GM23338 (cell line): Measurements from ENCODE around the gene FAM83C. TPM values are rescaled to one million over a fixed set of nuclear protein-coding genes. Genes with fewer than 3 reads are reported as not detected.

Experiments
- ATAC-seq: fragments of 200-7000 bp; cut with Tn5 transposase; 3 replicates; pipeline ENCODE4 v1.9.1; 2020
- DNase-seq: peaks from one replicate; pipeline ENCODE4 v3.0.0-alpha.2; 2015; ENCODE audit warnings: low spot score
- H2AFZ ChIP-seq: fragments of 200-600 bp; sonication (generic); 2 replicates; pipeline ENCODE4 v1.8.0; 2016; ENCODE audit warnings: antibody characterized with exemption, mild to moderate bottlenecking, moderate library complexity
- H3F3A ChIP-seq: fragments of 200-600 bp; sonication (generic); replicated peaks from 2 replicates; pipeline ENCODE4 v1.8.0; 2017; ENCODE audit warnings: antibody characterized with exemption, mixed run types, low read depth
- H3K27ac ChIP-seq: fragments of 200-600 bp; sonication (generic); 2 replicates; pipeline ENCODE4 v1.6.1; 2016; ENCODE audit warnings: low read depth
- H3K27me3 ChIP-seq: fragments of 200-600 bp; sonication (generic); 2 replicates; pipeline ENCODE4 v1.8.0; 2016; ENCODE audit warnings: mild to moderate bottlenecking, mixed run types, moderate library complexity; ENCODE audit not compliant: insufficient read depth
- H3K36me3 ChIP-seq: fragments of 200-600 bp; sonication (generic); 2 replicates; pipeline ENCODE4 v1.8.0; 2016; ENCODE audit warnings: mild to moderate bottlenecking; ENCODE audit not compliant: insufficient read depth
- H3K4me1 ChIP-seq: fragments of 200-600 bp; sonication (generic); 2 replicates; pipeline ENCODE4 v1.8.0; 2016; ENCODE audit warnings: mild to moderate bottlenecking, moderate library complexity; ENCODE audit not compliant: insufficient read depth
- H3K4me2 ChIP-seq: fragments of 200-600 bp; sonication (generic); 2 replicates; pipeline ENCODE4 v1.7.1; 2017; ENCODE audit warnings: mixed run types
- H3K4me3 ChIP-seq: fragments of 200-600 bp; sonication (generic); 2 replicates; pipeline ENCODE4 v1.6.1; 2016; ENCODE audit warnings: mixed run types
- H3K79me2 ChIP-seq: fragments of 200-600 bp; sonication (generic); replicated peaks from 2 replicates; pipeline ENCODE4 v1.8.0; 2017; ENCODE audit warnings: mild to moderate bottlenecking; ENCODE audit not compliant: insufficient read depth
- H3K9me2 ChIP-seq: fragments of 200-600 bp; sonication (generic); 2 replicates; pipeline ENCODE4 v1.8.0; 2017; ENCODE audit not compliant: insufficient read depth
- H4K20me1 ChIP-seq: fragments of 200-600 bp; sonication (generic); replicated peaks from 2 replicates; pipeline ENCODE4 v1.8.0; 2017; ENCODE audit warnings: mild to moderate bottlenecking; ENCODE audit not compliant: insufficient read depth
- H3K27ac Mint-ChIP-seq: 2 replicates; pipeline ENCODE4 v1.8.0; 2020; ENCODE audit warnings: inconsistent platforms, mild to moderate bottlenecking, moderate library complexity, mixed read lengths
- H3K27me3 Mint-ChIP-seq: 3 replicates; pipeline ENCODE4 v1.8.0; 2022; ENCODE audit warnings: low read depth, mild to moderate bottlenecking, moderate library complexity, mixed read lengths, inconsistent platforms; ENCODE audit not compliant: insufficient read depth, poor library complexity
- H3K36me3 Mint-ChIP-seq: 3 replicates; pipeline ENCODE4 v1.8.0; 2021; ENCODE audit warnings: low read depth, mild to moderate bottlenecking, inconsistent platforms, moderate library complexity, mixed read lengths
- H3K4me1 Mint-ChIP-seq: 3 replicates; pipeline ENCODE4 v1.8.0; 2020; ENCODE audit warnings: mild to moderate bottlenecking, inconsistent platforms, mixed read lengths
- H3K4me3 Mint-ChIP-seq: 3 replicates; pipeline ENCODE4 v1.8.0; 2021; ENCODE audit warnings: moderate library complexity, mild to moderate bottlenecking, inconsistent platforms, mixed read lengths
- H3K9me3 Mint-ChIP-seq: 3 replicates; pipeline ENCODE4 v1.8.0; 2020; ENCODE audit warnings: moderate library complexity, mild to moderate bottlenecking, inconsistent platforms, mixed read lengths
- CREB1 ChIP-seq: fragments of 250-450 bp; sonication (Bioruptor Pico); IDR thresholded peaks from 2 replicates; pipeline ENCODE4 v1.5.0; 2020; ENCODE audit warnings: low read depth, mild to moderate bottlenecking, moderate library complexity
- CTCF ChIP-seq, 2 experiments: fragments of 200-600 bp in 1 of 2; sonication (generic) in 1 of 2; conservative IDR thresholded peaks; 2 replicates each; pipeline versions ENCODE4 v1.5.1 to v1.6.1; 2016 to 2017; ENCODE audit warnings: antibody characterized with exemption in 2 of 2, low read depth in 2 of 2, mild to moderate bottlenecking in 2 of 2, moderate library complexity in 1 of 2
- ETS1 ChIP-seq: IDR thresholded peaks from 2 replicates; pipeline ENCODE4 v1.6.1; 2016; ENCODE audit warnings: antibody characterized with exemption
- EZH2phosphoT487 ChIP-seq: fragments of 200-600 bp; sonication (generic); IDR thresholded peaks from one replicate; pipeline ENCODE4 v1.8.1; 2018; ENCODE audit warnings: antibody characterized with exemption; ENCODE audit not compliant: unreplicated experiment
- JUNB ChIP-seq: IDR thresholded peaks from one replicate; pipeline ENCODE4 v1.6.1; 2016; ENCODE audit warnings: antibody characterized with exemption; ENCODE audit not compliant: unreplicated experiment
- NANOG ChIP-seq: IDR thresholded peaks from 2 replicates; pipeline ENCODE4 v1.6.1; 2016; ENCODE audit warnings: antibody characterized with exemption, borderline replicate concordance
- POLR2AphosphoS5 ChIP-seq: IDR thresholded peaks from 2 replicates; pipeline ENCODE4 v1.6.1; 2016; ENCODE audit warnings: antibody characterized with exemption, low read depth
- STAT1 ChIP-seq: IDR thresholded peaks from one replicate; pipeline ENCODE4 v1.6.1; 2016; ENCODE audit warnings: antibody characterized with exemption; ENCODE audit not compliant: unreplicated experiment
- ZNF114 ChIP-seq: fragments of 250-450 bp; sonication (Bioruptor Pico); IDR thresholded peaks from 2 replicates; pipeline ENCODE4 v1.5.0; 2020; ENCODE audit warnings: mild to moderate bottlenecking, moderate library complexity
- ZNF331 ChIP-seq: fragments of 250-450 bp; sonication (Bioruptor Pico); IDR thresholded peaks from 2 replicates; pipeline ENCODE4 v1.5.0; 2020; ENCODE audit warnings: low read depth, mild to moderate bottlenecking, moderate library complexity
- ZNF462 ChIP-seq: fragments of 250-450 bp; sonication (Bioruptor Pico); IDR thresholded peaks from 2 replicates; pipeline ENCODE4 v1.5.0; 2020; ENCODE audit warnings: mild to moderate bottlenecking, moderate library complexity
- polyA plus RNA-seq: library from polyadenylated mRNA; unstranded; fragments of >200 nt; fragmentation: Nextera tagmentation; extraction: Ambion mirVana; gene quantifications from 2 replicates; pipeline ENCODE4 v1.2.1, GENCODE V29; 2016
- total RNA-seq: library from RNA; depleted of rRNA; stranded (reverse); fragments of >200 nt; shearing (Covaris generic); gene quantifications from 2 replicates; pipeline ENCODE4 v1.2.3, GENCODE V29; 2014
- TF ChIP-seq, protein P1 (sequence below): IDR thresholded peaks from one replicate; pipeline ENCODE4 v1.6.1; 2018; ENCODE audit warnings: antibody characterized with exemption; ENCODE audit not compliant: unreplicated experiment

The FAM83C gene
- total and polyA plus RNA-seq, 2 experiments from 2014 or later = 0.10 TPM; not detected in 1

- TF ChIP-seq ZNF331 (CRISPR knock-in tag) = no peak
- no peak for TF ChIP-seq JUNB
Measured at GRCh38 chr20:35314816-35315631, 22.8 kb upstream of the FAM83C start (continued).

GRCh38 chr20:35312318-35312717 lies 20.1 kb upstream of the FAM83C start:
- H3K27me3 ChIP-seq = no peaks in the 10 kb centered on the region
- H3K4me1 Mint-ChIP-seq = peaks cover 35% of the 10 kb centered on the region
- H3K36me3 Mint-ChIP-seq = peaks cover 4% of the 10 kb centered on the region; the same call in 1 of the 3 replicates
- DNase-seq (peak; percentile 35), ATAC-seq (peak; percentile 51)
- no peak overlapping the region for H3K4me3 ChIP-seq
- peaks cover 24% of the 10 kb centered on the region for H3K4me1 ChIP-seq
- peaks cover 5% of the 10 kb centered on the region; the same call in 1 of the 2 replicates for H3F3A ChIP-seq
- no peaks in the 10 kb centered on the region for H3K9me2 ChIP-seq
- H3K4me3 Mint-ChIP-seq = no peak overlapping the region
- H3K4me2 ChIP-seq = peak overlapping the region; percentile 53; the same call in 1 of the 2 replicates
- H3K9me3 Mint-ChIP-seq = no peaks in the 10 kb centered on the region; the same call in 2 of the 3 replicates
- peaks cover 3% of the 10 kb centered on the region for H3K27me3 Mint-ChIP-seq
- peak overlapping the region; percentile 46; the same call in 1 of the 2 replicates for H3K27ac ChIP-seq
- no peaks in the 10 kb centered on the region for H3K79me2 ChIP-seq
- peak overlapping the region; percentile 90 for H3K27ac Mint-ChIP-seq
- H3K36me3 ChIP-seq = no peaks in the 10 kb centered on the region
- no peaks in the 10 kb centered on the region for H4K20me1 ChIP-seq
- H2AFZ ChIP-seq = no peak overlapping the region
- TF ChIP-seq ZNF114 = no peak
- TF ChIP-seq CREB1 (CRISPR knock-in tag) = no peak
- TF ChIP-seq, protein P1, sequence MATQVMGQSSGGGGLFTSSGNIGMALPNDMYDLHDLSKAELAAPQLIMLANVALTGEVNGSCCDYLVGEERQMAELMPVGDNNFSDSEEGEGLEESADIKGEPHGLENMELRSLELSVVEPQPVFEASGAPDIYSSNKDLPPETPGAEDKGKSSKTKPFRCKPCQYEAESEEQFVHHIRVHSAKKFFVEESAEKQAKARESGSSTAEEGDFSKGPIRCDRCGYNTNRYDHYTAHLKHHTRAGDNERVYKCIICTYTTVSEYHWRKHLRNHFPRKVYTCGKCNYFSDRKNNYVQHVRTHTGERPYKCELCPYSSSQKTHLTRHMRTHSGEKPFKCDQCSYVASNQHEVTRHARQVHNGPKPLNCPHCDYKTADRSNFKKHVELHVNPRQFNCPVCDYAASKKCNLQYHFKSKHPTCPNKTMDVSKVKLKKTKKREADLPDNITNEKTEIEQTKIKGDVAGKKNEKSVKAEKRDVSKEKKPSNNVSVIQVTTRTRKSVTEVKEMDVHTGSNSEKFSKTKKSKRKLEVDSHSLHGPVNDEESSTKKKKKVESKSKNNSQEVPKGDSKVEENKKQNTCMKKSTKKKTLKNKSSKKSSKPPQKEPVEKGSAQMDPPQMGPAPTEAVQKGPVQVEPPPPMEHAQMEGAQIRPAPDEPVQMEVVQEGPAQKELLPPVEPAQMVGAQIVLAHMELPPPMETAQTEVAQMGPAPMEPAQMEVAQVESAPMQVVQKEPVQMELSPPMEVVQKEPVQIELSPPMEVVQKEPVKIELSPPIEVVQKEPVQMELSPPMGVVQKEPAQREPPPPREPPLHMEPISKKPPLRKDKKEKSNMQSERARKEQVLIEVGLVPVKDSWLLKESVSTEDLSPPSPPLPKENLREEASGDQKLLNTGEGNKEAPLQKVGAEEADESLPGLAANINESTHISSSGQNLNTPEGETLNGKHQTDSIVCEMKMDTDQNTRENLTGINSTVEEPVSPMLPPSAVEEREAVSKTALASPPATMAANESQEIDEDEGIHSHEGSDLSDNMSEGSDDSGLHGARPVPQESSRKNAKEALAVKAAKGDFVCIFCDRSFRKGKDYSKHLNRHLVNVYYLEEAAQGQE = no peak
- TF ChIP-seq JUNB = no peak
- TF ChIP-seq POLR2AphosphoS5 = no peak
- no peak for TF ChIP-seq EZH2phosphoT487
- no peak for TF ChIP-seq ZNF462
- no peak for TF ChIP-seq STAT1
- no peak for TF ChIP-seq CTCF (conservative IDR thresholded peaks at IDR 0.05; ENCODE audit: low read depth in 2 of 2)
- no peak for TF ChIP-seq ETS1
- no peak for TF ChIP-seq ZNF331 (CRISPR knock-in tag)
- no peak for TF ChIP-seq NANOG
